GM21528 (cell line): ENCODE measurements around the gene DGKZ.
"Not testable (repeated sequence)": the region's sequence is repeated elsewhere in the genome, so short reads cannot be mapped to it uniquely, and the experiment has no call there.

ENCODE experiments used
- ATAC-seq: cut with Tn5 transposase; IDR thresholded peaks from one replicate; pipeline ENCODE4 v1.9.1; 2021; ENCODE audit warnings: mild to moderate bottlenecking, moderate library complexity; ENCODE audit not compliant: unreplicated experiment, low FRiP score

DGKZ gene

GRCh38 chr11:46364791-46365190, 17.5 kb downstream of the DGKZ start:
- ATAC-seq = no peak

- no peak for ATAC-seq
Measured at GRCh38 chr11:46366260-46366659, 19.0 kb downstream of the DGKZ start.

GRCh38 chr11:46366661-46367161, 19.4 kb downstream of the DGKZ start:
- no peak for ATAC-seq

- ATAC-seq = no peak
Measured at GRCh38 chr11:46367244-46367915, 20.1 kb downstream of the DGKZ start.

- ATAC-seq = no peak
Measured at GRCh38 chr11:46367916-46368267, 20.6 kb downstream of the DGKZ start.

- ATAC-seq = no peak
Measured at GRCh38 chr11:46369458-46370152, 22.3 kb downstream of the DGKZ start.

GRCh38 chr11:46370253-46370652, 23.0 kb downstream of the DGKZ start:
- ATAC-seq = no peak

- not testable (repeated sequence) for ATAC-seq
Measured at GRCh38 chr11:46371262-46371661, 24.0 kb downstream of the DGKZ start.

GRCh38 chr11:46372086-46372485, 24.8 kb downstream of the DGKZ start:
- no peak for ATAC-seq

- not testable (repeated sequence) for ATAC-seq
Measured at GRCh38 chr11:46372501-46372900, 25.2 kb downstream of the DGKZ start.

- no peak for ATAC-seq
Measured at GRCh38 chr11:46373787-46374740, 26.8 kb downstream of the DGKZ start.

- no peak for ATAC-seq
Measured at GRCh38 chr11:46374815-46375214, 27.6 kb downstream of the DGKZ start.

GRCh38 chr11:46375392-46376101, 28.3 kb downstream of the DGKZ start:
- no peak for ATAC-seq

GRCh38 chr11:46376258-46377050, 29.2 kb downstream of the DGKZ start:
- no peak for ATAC-seq

GRCh38 chr11:46377290-46377689, 30.0 kb downstream of the DGKZ start:
- ATAC-seq = no peak

- no peak for ATAC-seq
Measured at GRCh38 chr11:46377831-46378230, 30.6 kb downstream of the DGKZ start.

GRCh38 chr11:46378296-46378695, 31.0 kb downstream of the DGKZ start:
- ATAC-seq = no peak

- ATAC-seq = no peak
Measured at GRCh38 chr11:46378811-46379481, 31.7 kb downstream of the DGKZ start.
